ENCODE data around the gene SMAD3. TPM values are rescaled to one million over a fixed set of nuclear protein-coding genes. Genes with fewer than 3 reads are reported as not detected.

SMAD3 gene
- total and polyA plus RNA-seq, 2 of the 8 experiments (the other 6 are each of a cell fraction or from before 2014, with no cell fraction given) = 10.1 to 12.4 TPM

DNA sequence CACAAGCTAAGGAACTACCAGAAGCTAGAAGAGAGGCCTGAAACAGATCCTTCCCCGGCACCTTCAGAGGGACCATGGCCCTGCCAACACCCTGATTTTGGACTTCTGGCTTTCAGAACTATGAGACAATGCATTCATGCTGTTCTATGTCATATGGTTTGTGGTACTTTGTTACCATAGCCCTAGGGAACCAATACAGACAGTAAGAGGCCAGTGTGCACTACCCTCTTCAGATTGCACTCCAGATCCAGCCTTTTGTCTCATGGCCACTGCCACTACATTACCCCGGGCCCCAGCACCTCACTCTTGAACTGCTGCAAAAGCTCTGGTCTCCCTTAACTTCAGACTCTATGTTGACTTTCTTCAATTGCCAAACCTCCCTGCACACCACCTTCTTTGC is 165.1 kb downstream of the SMAD3 start:
- CTCF ChIA-PET (ENCODE audit: partially characterized antibody) = interaction anchor here (0.7 to 0.8 kb wide), 2 partner anchors 11 to 26 kb away, joined by 3 read pairs; no protein-coding TSS in a partner anchor
- H3K4me3 ChIP-seq (ENCODE audit: extremely low read depth in 1 of 4, insufficient read depth in 2 of 4, low read depth in 3 of 4, low read length in 4 of 4) = no peak overlapping the region
- H3K36me3 ChIP-seq (ENCODE audit: control insufficient read depth in 2 of 4, insufficient read depth in 4 of 4, low read length in 3 of 4) = peaks cover 3 to 11% (median 7%) of the 10 kb centered on the region in 4 experiments; a peak in 4 of 8 replicates
- TF ChIP-seq CBX5 (IDR thresholded peaks at IDR 0.05; ENCODE audit: low read depth, low read length) (no peak), SAP30 (IDR thresholded peaks at IDR 0.05; ENCODE audit: insufficient read depth, insufficient replicate concordance, low read length) (no peak), RFX5 (IDR thresholded peaks at IDR 0.05; ENCODE audit: borderline replicate concordance, low read depth, low read length) (no peak), EGR1 (IDR thresholded peaks at IDR 0.05; ENCODE audit: borderline replicate concordance, low read depth, low read length) (no peak), MAFK (IDR thresholded peaks at IDR 0.05; ENCODE audit: low read depth, low read length) (no peak), SIN3A (conservative IDR thresholded peaks at IDR 0.05 in 1 of 2, IDR thresholded peaks at IDR 0.05 in 1 of 2; ENCODE audit: low read depth in 1 of 2, low read length in 2 of 2) (no peak), CHD1 (IDR thresholded peaks at IDR 0.05; ENCODE audit: low read depth, low read length) (no peak), KDM4A (IDR thresholded peaks at IDR 0.05; ENCODE audit: low read depth, low read length, severe bottlenecking) (no peak), JUND (IDR thresholded peaks at IDR 0.05; ENCODE audit: low read length) (no peak), TAF7 (optimal IDR thresholded peaks at IDR 0.05; ENCODE audit: borderline replicate concordance, low read depth, low read length) (no peak), YY1 (IDR thresholded peaks at IDR 0.05; ENCODE audit: low read depth, low read length) (no peak), KDM5A (IDR thresholded peaks at IDR 0.05; ENCODE audit: low read length) (no peak), SRF (IDR thresholded peaks at IDR 0.05; ENCODE audit: low read depth, low read length) (no peak), ASH2L (IDR thresholded peaks at IDR 0.05; ENCODE audit: low read length) (no peak), NANOG (IDR thresholded peaks at IDR 0.05; ENCODE audit: insufficient read depth, low read depth, low read length, poor library complexity, severe bottlenecking) (no peak)
- no peak overlapping the region for H3K4ac ChIP-seq (replicated peaks; ENCODE audit: insufficient read length, low read depth, low read length)
- no peak overlapping the region for H3K14ac ChIP-seq (ENCODE audit: insufficient read length)
- no peaks in the 10 kb centered on the region for H3K79me2 ChIP-seq (ENCODE audit: control insufficient read depth in 1 of 2, insufficient read depth in 2 of 2, low read length in 2 of 2)
- no peak overlapping the region for H3K4me2 ChIP-seq (ENCODE audit: insufficient read depth in 1 of 2, low read depth in 2 of 2, low read length in 2 of 2)
- 88% methylated on average over 2 of the region's 2 CpGs; no CpG with 5 or more reads in 1 of the 2 experiments for WGBS, 2 experiments (ENCODE audit: extremely low coverage in 1 of 2, insufficient coverage in 1 of 2, insufficient read length in 1 of 2, insufficient replicate concordance in 2 of 2, low coverage in 1 of 2, low lambda C conversion rate in 2 of 2, missing lambda C conversion rate in 1 of 2)
- H3K23ac ChIP-seq (ENCODE audit: insufficient read length) = no peak overlapping the region
- H3K9ac ChIP-seq (replicated peaks in 1 of 4; ENCODE audit: extremely low read depth in 1 of 4, low read depth in 3 of 4, low read length in 3 of 4) = no peak overlapping the region
- no peak overlapping the region for H2BK5ac ChIP-seq (ENCODE audit: low read depth, low read length)
- H2BK120ac ChIP-seq (replicated peaks; ENCODE audit: low read depth, low read length) = no peak overlapping the region
- no peak overlapping the region for H2BK15ac ChIP-seq (ENCODE audit: low read length)
- H3K9me3 ChIP-seq (ENCODE audit: insufficient read depth in 2 of 2, low read depth in 1 of 2, low read length in 1 of 2) = no peaks in the 10 kb centered on the region
- no peaks in the 10 kb centered on the region for H3K23me2 ChIP-seq (ENCODE audit: low read depth, low read length)
- FAIRE-seq = no peak
- H3K27me3 ChIP-seq (replicated peaks in 1 of 4; ENCODE audit: control insufficient read depth in 3 of 4, extremely low read depth in 1 of 4, insufficient read depth in 3 of 4, low read length in 3 of 4) = no peaks in the 10 kb centered on the region
- H3K4me1 ChIP-seq (replicated peaks in 1 of 4; ENCODE audit: control insufficient read depth in 3 of 4, insufficient read depth in 4 of 4, low read length in 3 of 4) = no peaks in the 10 kb centered on the region
- H2BK20ac ChIP-seq (ENCODE audit: low read length) = no peak overlapping the region
- H3K18ac ChIP-seq (ENCODE audit: extremely low read depth, low read length) = no peak overlapping the region
- H3K27ac ChIP-seq (ENCODE audit: low read depth, low read length) = no peak overlapping the region
- no peaks in the 10 kb centered on the region for H3K79me1 ChIP-seq (ENCODE audit: low read depth, low read length)
- H4K20me1 ChIP-seq (replicated peaks in 1 of 2; ENCODE audit: control insufficient read depth in 1 of 2, insufficient read depth in 2 of 2, low read length in 2 of 2) = no peaks in the 10 kb centered on the region
- no peak for DNase-seq (ENCODE audit: low read depth in 1 of 2, low spot score in 2 of 2)
- no peak overlapping the region for H4K91ac ChIP-seq (replicated peaks; ENCODE audit: insufficient read length, low read length)
- no peak overlapping the region for H2AK5ac ChIP-seq (ENCODE audit: low read depth, low read length)
- no peak overlapping the region for H2BK12ac ChIP-seq (ENCODE audit: low read depth, low read length)
- POLR2A ChIA-PET (ENCODE audit: partially characterized antibody) = no interaction called here
- H3K56ac ChIP-seq (replicated peaks; ENCODE audit: insufficient read length, low read depth, low read length) = no peak overlapping the region
- H2AFZ ChIP-seq (ENCODE audit: low read length) = no peak overlapping the region
- H4K5ac ChIP-seq (ENCODE audit: insufficient read length, low read depth, low read length) = no peak overlapping the region
- H4K8ac ChIP-seq (ENCODE audit: extremely low read depth, insufficient read depth, low read length) = no peak overlapping the region

All from H1 (cell line).